Chondrocyte (in vitro differentiated cells): ENCODE data around the gene TAGAP. TPM values are rescaled to one million over a fixed set of nuclear protein-coding genes. Genes with fewer than 3 reads are reported as not detected.

Experiments used
- DNase-seq: peaks from one replicate; pipeline ENCODE4 v3.0.0; 2021; ENCODE audit warnings: mixed read lengths, low spot score
- H3K27ac Mint-ChIP-seq: one replicate; pipeline ENCODE4 v1.8.0; 2021; ENCODE audit warnings: mild to moderate bottlenecking, moderate library complexity, mixed read lengths; ENCODE audit not compliant: unreplicated experiment
- H3K27me3 Mint-ChIP-seq: 2 replicates; pipeline ENCODE4 v1.8.0; 2021; ENCODE audit warnings: low read depth, mixed read lengths
- H3K36me3 Mint-ChIP-seq: 2 replicates; pipeline ENCODE4 v1.8.0; 2021; ENCODE audit warnings: low read depth, mixed read lengths
- H3K4me1 Mint-ChIP-seq: 2 replicates; pipeline ENCODE4 v1.8.0; 2021; ENCODE audit warnings: low read depth, mild to moderate bottlenecking, mixed read lengths
- H3K4me3 Mint-ChIP-seq: one replicate; pipeline ENCODE4 v1.8.0; 2021; ENCODE audit warnings: mild to moderate bottlenecking, moderate library complexity, mixed read lengths; ENCODE audit not compliant: unreplicated experiment
- H3K9me3 Mint-ChIP-seq: 2 replicates; pipeline ENCODE4 v1.8.0; 2021; ENCODE audit warnings: low read depth, mixed read lengths
- CTCF ChIP-seq: fragments of 200-600 bp; sonication (generic); IDR thresholded peaks from 2 replicates; pipeline ENCODE4 v1.5.0; 2021; ENCODE audit warnings: antibody characterized with exemption, mild to moderate bottlenecking, moderate library complexity
- total RNA-seq: library from RNA; stranded (reverse); gene quantifications from 3 replicates; pipeline ENCODE4 v1.2.1, GENCODE V29; 2021

Gene TAGAP
- total RNA-seq, 1 donor from 2014 or later, result not detected

- Mint-ChIP-seq H3K36me3 (no peaks in the 10 kb centered on the region), H3K27me3 (peaks cover 37% of the 10 kb centered on the region), H3K9me3 (no peaks in the 10 kb centered on the region), H3K27ac (no peak overlapping the region), H3K4me3 (no peak overlapping the region), H3K4me1 (no peaks in the 10 kb centered on the region)
- TF ChIP-seq CTCF, result no peak
- no peak for DNase-seq
Measured at GRCh38 chr6:159056003-159056402, 11.2 kb upstream of the TAGAP start.

GRCh38 chr6:159053781-159054398, 9.1 kb upstream of the TAGAP start:
- TF ChIP-seq CTCF, result no peak
- no peak overlapping the region for H3K4me3 Mint-ChIP-seq
- peaks cover 29% of the 10 kb centered on the region for H3K27me3 Mint-ChIP-seq
- H3K36me3 Mint-ChIP-seq, result no peaks in the 10 kb centered on the region
- DNase-seq, result no peak
- H3K4me1 Mint-ChIP-seq, result no peaks in the 10 kb centered on the region
- no peaks in the 10 kb centered on the region for H3K9me3 Mint-ChIP-seq
- no peak overlapping the region for H3K27ac Mint-ChIP-seq

DNA sequence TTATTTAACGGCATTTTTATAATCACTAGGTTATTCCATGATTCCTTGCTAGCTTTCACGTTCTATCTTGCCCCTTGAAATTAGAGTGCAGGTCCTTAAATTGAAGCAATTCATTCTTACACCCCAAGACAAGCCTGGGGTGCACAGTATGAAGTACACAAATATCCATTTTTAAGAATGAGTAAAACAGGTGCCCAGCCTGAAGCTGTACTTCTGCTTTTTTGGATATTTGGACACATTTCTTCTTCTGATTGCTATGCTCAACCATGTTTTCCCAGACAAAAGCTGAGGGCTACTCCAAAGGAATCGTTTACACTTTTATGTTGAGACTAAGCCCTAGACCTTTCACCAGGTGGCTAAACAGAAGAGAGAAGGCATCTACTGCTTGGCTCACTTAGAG, 7.9 kb upstream of the TAGAP start:
- peaks cover 2% of the 10 kb centered on the region for H3K36me3 Mint-ChIP-seq
- H3K27me3 Mint-ChIP-seq, result peaks cover 35% of the 10 kb centered on the region
- no peak for DNase-seq
- no peaks in the 10 kb centered on the region for H3K4me1 Mint-ChIP-seq
- no peaks in the 10 kb centered on the region for H3K9me3 Mint-ChIP-seq
- no peak for TF ChIP-seq CTCF
- H3K27ac Mint-ChIP-seq, result no peak overlapping the region
- no peak overlapping the region for H3K4me3 Mint-ChIP-seq

DNA sequence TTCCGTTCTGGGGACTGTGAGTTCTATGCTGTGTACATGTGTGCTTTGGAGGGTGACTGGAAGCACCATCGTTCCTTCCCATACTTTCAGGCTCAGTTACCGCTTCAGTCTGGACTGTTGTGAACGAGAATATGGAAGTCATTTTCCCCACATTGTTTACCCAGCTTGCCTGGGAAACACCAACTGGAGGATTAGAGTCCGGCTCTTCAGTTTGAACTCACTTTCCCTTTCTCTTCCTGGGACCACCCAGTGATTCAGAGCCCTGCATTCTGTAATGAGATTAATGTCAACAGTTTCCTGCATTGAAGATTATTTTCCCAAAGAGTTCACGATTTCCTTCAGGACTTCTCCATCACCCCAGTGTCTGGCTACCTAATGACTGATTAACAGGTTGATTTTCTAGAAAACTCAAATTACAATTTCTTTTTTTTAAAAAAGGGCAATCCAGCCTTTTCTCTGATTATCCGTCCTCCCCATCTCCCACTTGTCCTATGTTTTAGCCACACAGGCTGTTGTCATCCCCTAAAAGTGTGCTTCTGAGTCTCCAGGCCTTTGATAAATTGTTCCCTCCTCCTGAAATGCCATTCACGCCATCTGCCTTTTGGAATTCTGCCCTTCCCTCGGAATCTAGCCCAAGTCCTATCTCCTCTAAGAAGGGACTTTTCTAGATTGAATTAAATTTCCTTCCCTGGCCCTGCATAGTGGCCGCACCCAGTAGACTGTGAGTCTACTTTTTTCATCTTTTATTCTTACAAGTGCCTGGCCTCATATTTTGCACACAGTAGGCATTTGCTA, 3.3 kb upstream of the TAGAP start:
- H3K27me3 Mint-ChIP-seq, result peaks cover 22% of the 10 kb centered on the region
- no peak for DNase-seq
- peaks cover 2% of the 10 kb centered on the region for H3K36me3 Mint-ChIP-seq
- H3K9me3 Mint-ChIP-seq, result no peaks in the 10 kb centered on the region
- no peak overlapping the region for H3K27ac Mint-ChIP-seq
- H3K4me1 Mint-ChIP-seq, result peaks cover 4% of the 10 kb centered on the region
- no peak overlapping the region for H3K4me3 Mint-ChIP-seq
- TF ChIP-seq CTCF, result no peak

DNA sequence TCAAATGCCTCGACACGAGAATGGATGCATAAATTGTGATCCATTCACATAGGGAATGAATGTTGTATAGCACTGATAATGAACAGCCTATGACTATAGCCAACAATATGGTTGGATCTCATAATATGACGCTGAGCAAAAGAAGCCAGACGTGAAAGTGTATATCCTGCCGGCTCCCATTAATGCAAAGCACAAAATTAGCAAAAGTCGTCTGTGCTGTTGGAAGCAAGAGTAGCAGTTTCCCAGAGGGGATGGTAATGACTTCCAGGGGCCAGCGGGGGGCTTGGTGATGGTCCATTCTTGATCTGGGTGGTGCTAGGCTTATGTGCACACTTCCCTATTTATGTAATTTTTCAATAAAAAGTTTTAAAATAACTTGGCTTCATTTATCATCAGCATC, 1.0 kb upstream of the TAGAP start:
- no peak for DNase-seq
- Mint-ChIP-seq H3K27ac (no peak overlapping the region), H3K9me3 (no peaks in the 10 kb centered on the region), H3K36me3 (peaks cover 2% of the 10 kb centered on the region), H3K4me3 (no peak overlapping the region), H3K27me3 (peaks cover 23% of the 10 kb centered on the region), H3K4me1 (peaks cover 7% of the 10 kb centered on the region)
- no peak for TF ChIP-seq CTCF
